Measurements from ENCODE around the gene GLI1.

GLI1 gene

GRCh38 chr12:57461917-57462250 is 2.3 kb downstream of the GLI1 start:
- DNase-seq: no peak

DNA sequence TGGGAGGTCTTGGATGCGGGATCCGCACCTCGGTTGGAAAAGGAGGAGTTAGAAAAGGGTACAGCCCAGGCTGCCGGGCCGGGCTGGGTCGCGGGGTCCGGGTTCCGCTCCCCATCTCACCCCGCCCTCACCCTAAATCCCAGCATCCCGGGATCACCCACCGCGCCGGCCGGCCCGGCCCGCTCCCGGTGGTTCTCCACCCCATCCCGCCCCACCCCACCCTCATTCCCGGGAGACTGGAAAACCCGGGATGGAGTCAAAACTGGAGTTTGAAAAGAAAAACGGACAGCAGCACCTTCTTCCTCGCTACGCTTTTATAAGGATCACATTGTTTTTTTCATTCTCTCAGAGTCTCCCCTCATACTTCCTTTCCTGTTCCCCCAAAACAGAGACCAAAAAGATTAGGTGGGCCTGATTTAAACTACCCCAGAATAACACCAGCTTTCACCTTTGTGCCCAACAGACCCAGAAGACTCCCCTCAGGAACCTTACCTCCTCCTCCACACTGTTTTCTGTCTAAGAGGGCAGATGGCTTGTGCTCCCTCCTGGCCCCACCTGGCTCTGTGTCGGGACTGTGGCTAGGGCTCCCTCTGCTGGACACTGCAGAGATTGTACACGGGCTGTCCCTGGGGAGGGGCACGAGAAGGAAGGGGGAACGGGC is 2.8 kb downstream of the GLI1 start:
- peak; percentile 92 for DNase-seq

DNA sequence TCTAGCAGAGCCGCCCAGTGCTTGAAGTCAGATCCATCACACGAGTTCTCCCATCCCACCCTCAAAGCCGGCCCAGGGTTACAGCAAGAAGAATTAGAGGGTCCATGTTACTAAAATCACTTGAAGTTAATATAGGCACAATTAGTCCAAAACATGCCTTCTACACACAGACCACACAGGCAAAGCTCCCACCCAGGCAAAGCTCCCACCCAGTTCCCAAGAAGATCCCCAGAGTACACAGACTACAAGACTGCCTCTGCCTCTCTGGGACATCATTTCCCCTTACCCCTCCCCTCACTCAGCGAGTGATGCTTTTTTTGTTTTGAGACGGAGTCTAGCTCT is 3.3 kb downstream of the GLI1 start:
- no peak for DNase-seq

- DNase-seq: no peak
Measured at GRCh38 chr12:57464569-57464968, 5.0 kb downstream of the GLI1 start.

DNA sequence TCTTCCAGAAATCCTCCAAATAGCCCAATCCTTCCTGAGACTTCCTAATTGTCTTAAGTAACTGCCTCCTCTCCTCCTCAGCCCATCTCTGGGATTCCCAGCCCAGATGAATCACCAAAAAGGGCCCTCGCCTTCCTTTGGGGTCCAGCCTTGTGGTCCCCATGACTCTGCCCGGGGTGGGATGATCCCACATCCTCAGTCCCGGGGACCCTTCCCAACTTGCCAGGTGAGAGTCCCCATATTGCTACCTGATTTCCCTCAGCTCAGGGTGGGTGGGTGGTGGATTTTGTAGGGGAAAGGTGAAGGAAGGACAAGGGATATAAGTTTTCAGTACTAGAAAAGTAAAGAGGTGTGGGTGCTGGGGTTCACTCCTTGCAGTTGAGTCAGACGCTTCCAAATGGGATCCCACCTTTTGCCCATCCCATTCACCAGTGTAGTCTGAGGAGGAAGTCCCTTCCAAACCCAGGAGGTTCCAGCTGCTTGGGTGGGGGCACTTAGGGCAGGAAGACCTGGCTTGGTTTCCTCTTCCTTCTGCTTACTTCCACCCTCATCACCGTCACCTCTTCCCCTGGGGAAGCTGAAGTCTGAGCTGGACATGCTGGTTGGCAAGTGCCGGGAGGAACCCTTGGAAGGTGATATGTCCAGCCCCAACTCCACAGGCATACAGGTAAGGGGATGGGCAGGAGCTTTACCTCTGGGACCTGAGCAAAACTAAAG is 5.6 kb downstream of the GLI1 start:
- no peak for DNase-seq

- DNase-seq: no peak
Measured at GRCh38 chr12:57465747-57466505, 6.3 kb downstream of the GLI1 start.

- DNase-seq: no peak
Measured at GRCh38 chr12:57467212-57467874, 7.8 kb downstream of the GLI1 start.

DNA sequence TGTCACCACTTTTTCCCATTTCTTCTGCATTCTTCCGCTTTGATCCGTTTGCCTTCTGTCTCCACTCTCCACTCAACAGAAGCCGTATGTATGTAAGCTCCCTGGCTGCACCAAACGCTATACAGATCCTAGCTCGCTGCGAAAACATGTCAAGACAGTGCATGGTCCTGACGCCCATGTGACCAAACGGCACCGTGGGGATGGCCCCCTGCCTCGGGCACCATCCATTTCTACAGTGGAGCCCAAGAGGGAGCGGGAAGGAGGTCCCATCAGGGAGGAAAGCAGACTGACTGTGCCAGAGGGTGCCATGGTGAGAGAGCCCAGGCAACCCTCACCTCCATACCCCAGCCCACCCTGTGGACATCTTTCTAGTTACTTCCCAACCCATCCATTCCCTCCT is 8.3 kb downstream of the GLI1 start:
- no peak for DNase-seq

DNA sequence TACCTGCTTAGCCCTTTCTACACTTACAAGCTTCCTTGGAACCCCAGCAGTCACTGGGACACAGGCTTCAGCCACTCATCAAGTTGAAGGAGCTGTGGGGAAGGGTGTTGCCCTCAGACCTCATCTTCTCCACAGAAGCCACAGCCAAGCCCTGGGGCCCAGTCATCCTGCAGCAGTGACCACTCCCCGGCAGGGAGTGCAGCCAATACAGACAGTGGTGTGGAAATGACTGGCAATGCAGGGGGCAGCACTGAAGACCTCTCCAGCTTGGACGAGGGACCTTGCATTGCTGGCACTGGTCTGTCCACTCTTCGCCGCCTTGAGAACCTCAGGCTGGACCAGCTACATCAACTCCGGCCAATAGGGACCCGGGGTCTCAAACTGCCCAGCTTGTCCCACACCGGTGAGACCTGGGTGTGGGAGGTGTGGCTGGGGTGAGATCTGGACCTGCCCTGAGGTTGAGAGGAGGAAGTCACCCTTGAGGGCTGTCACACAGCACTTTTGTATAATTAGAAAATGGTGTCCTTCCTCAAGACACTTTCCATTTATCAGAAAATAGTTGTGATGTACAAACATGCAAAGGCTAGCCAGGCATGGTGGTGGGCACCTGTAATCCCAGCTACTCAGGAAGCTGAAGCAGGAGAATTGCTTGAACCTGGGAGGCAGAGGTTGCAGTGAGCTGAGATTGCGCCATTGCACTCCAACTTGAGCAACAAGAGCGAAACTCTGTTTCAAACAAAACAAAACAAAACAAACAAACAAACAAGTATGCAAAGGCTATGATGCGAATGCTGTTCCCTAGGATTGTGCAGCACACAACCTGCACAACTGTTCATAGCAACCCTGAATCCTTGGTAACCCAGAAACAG is 9.9 kb downstream of the GLI1 start:
- no peak for DNase-seq

GRCh38 chr12:57470286-57470969 is 10.8 kb downstream of the GLI1 start:
- DNase-seq: no peak

- DNase-seq: no peak
Measured at GRCh38 chr12:57470970-57471656, 11.5 kb downstream of the GLI1 start.

DNA sequence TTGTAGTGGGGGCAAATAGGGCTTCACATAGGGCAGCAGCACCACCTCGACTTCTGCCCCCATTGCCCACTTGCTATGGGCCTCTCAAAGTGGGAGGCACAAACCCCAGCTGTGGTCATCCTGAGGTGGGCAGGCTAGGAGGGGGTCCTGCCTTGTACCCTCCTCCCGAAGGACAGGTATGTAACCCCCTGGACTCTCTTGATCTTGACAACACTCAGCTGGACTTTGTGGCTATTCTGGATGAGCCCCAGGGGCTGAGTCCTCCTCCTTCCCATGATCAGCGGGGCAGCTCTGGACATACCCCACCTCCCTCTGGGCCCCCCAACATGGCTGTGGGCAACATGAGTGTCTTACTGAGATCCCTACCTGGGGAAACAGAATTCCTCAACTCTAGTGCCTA is 12.1 kb downstream of the GLI1 start:
- no peak for DNase-seq

GRCh38 chr12:57472391-57472790 is 12.8 kb downstream of the GLI1 start:
- no peak for DNase-seq

GRCh38 chr12:57473392-57473791 is 13.8 kb downstream of the GLI1 start:
- DNase-seq: no peak

- DNase-seq: no peak
Measured at GRCh38 chr12:57473886-57474285, 14.3 kb downstream of the GLI1 start.

DNA sequence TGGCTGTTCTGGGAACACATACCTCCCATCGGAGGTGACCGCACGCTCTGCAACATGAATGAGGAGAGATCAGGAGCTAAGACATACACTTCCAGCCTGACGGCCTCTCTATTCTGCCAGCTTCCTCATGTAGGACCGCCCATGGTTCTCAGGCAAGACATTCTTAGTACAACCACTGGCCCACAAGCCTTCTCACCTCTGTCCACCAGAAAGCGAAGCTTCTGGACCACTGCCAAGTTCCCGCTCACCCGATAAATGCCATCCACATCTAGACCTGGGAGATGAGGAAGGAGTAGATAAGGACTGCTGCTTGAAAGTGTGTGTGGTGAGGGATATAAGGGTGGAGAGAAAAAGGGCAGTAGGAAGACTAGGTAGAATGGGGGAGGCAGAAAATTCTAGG is 14.8 kb downstream of the GLI1 start:
- DNase-seq: no peak

DNA sequence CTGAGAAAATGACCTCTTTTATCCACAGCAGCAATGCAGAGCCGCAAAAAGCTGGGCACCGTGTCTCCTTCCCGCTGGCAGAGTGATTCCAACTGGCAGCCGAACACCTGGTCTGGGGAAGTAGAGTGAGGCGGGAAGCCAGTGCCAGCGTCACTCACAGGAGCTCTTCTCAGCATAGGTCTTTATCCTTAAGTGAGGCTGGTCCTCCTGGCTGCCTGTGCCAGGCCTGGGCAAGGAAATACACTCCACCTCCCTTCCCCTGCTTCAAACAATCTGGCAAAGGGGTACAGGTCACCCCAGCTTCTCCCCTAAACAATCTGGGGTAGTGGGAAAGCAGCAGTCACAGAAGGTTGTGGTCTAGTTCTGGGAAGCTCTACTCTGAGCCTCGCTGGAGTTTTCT is 15.3 kb downstream of the GLI1 start:
- no peak for DNase-seq

- no peak for DNase-seq
Measured at GRCh38 chr12:57475271-57476161, 15.9 kb downstream of the GLI1 start.

GRCh38 chr12:57476162-57476992 is 16.8 kb downstream of the GLI1 start:
- peak; percentile 80 for DNase-seq
